ENCODE measurements around the gene INHBA. TPM values are rescaled to one million over a fixed set of nuclear protein-coding genes. Genes with fewer than 3 reads are reported as not detected.

INHBA gene
- total RNA-seq, 3 donors from 2014 or later (not counting 1 experiment from before 2014, with no cell fraction given): 0.65 TPM; not detected in 2

DNA sequence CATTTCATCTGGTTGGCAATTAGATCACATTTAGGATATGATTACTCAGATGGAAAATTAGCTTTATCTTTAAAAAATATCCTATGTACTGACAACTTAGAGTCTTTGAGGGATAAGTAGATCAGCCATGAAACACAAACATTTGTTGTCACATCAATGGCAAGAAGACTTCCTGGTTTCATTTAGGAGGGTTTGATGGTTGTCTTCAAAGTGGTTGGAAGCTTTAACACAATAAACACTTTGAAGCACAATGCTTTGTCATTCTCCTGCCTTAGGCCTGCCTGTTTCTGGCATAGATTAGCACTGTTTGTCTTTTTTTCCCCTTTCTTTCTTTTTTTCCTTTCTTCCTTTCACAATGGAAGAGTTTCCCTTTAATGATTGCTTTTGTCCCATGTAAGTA lies 20.5 kb downstream of the INHBA start:
- no peaks in the 10 kb centered on the region for H3K4me1 ChIP-seq (ENCODE audit: control insufficient read depth, insufficient read depth, low read length)
- Mint-ChIP-seq H3K4me1 (no peaks in the 10 kb centered on the region), H3K9me3 (no peaks in the 10 kb centered on the region), H3K27me3 (ENCODE audit: low read depth in 2 of 2) (no peaks in the 10 kb centered on the region), H3K27ac (no peak overlapping the region), H3K4me3 (no peak overlapping the region), H3K36me3 (no peaks in the 10 kb centered on the region)
- H3K27ac ChIP-seq (ENCODE audit: low read length): no peak overlapping the region
- H3K36me3 ChIP-seq (ENCODE audit: control insufficient read depth, insufficient read depth, low read length): no peaks in the 10 kb centered on the region
- no peak for DNase-seq
- no peaks in the 10 kb centered on the region for H3K27me3 ChIP-seq (ENCODE audit: control insufficient read depth, insufficient read depth, low read length)
- no peak overlapping the region for H3K4me3 ChIP-seq (ENCODE audit: low read length)
- TF ChIP-seq, protein P1, sequence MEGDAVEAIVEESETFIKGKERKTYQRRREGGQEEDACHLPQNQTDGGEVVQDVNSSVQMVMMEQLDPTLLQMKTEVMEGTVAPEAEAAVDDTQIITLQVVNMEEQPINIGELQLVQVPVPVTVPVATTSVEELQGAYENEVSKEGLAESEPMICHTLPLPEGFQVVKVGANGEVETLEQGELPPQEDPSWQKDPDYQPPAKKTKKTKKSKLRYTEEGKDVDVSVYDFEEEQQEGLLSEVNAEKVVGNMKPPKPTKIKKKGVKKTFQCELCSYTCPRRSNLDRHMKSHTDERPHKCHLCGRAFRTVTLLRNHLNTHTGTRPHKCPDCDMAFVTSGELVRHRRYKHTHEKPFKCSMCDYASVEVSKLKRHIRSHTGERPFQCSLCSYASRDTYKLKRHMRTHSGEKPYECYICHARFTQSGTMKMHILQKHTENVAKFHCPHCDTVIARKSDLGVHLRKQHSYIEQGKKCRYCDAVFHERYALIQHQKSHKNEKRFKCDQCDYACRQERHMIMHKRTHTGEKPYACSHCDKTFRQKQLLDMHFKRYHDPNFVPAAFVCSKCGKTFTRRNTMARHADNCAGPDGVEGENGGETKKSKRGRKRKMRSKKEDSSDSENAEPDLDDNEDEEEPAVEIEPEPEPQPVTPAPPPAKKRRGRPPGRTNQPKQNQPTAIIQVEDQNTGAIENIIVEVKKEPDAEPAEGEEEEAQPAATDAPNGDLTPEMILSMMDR (IDR thresholded peaks at IDR 0.05): no peak
- ATAC-seq: no peak
- intact Hi-C loops (cut with micrococcal nuclease): no loop called here
- H3K9me3 ChIP-seq (ENCODE audit: control insufficient read depth, insufficient read depth, low read length): no peaks in the 10 kb centered on the region

DNA sequence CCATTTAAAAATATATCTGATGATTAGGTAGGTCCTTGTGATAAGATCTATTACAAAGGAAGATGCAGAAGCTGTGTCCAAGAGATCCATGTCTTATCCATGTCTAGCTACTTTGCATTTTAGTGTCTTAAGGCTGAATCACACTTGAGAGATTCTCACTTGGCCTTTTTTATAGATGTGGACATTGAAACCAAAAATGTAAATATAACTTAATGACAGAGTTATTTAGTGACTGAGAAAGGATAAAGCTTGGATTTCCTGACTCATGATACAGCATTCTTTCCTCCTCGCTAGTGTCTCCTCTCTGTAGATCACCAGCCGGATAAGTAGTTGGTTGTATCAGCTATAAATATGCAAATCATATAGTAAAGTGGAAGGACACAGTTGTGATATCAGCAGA lies 23.3 kb downstream of the INHBA start:
- no peak overlapping the region for H3K27ac ChIP-seq (ENCODE audit: low read length)
- no peaks in the 10 kb centered on the region for H3K4me1 ChIP-seq (ENCODE audit: control insufficient read depth, insufficient read depth, low read length)
- no peaks in the 10 kb centered on the region for H3K9me3 Mint-ChIP-seq
- H3K4me3 Mint-ChIP-seq: no peak overlapping the region
- no peaks in the 10 kb centered on the region for H3K27me3 Mint-ChIP-seq (ENCODE audit: low read depth in 2 of 2)
- no peaks in the 10 kb centered on the region for H3K27me3 ChIP-seq (ENCODE audit: control insufficient read depth, insufficient read depth, low read length)
- no CpG with 5 or more reads among the region's 2 CpGs for WGBS (ENCODE audit: insufficient coverage)
- H3K4me1 Mint-ChIP-seq: no peaks in the 10 kb centered on the region
- intact Hi-C loops (cut with micrococcal nuclease): no loop called here
- H3K36me3 ChIP-seq (ENCODE audit: control insufficient read depth, insufficient read depth, low read length): no peaks in the 10 kb centered on the region
- no peak for DNase-seq
- no peak overlapping the region for H3K4me3 ChIP-seq (ENCODE audit: low read length)
- TF ChIP-seq, protein P1 (IDR thresholded peaks at IDR 0.05): no peak
- H3K27ac Mint-ChIP-seq: no peak overlapping the region
- no peaks in the 10 kb centered on the region for H3K9me3 ChIP-seq (ENCODE audit: control insufficient read depth, insufficient read depth, low read length)
- ATAC-seq: no peak
- H3K36me3 Mint-ChIP-seq: no peaks in the 10 kb centered on the region

DNA sequence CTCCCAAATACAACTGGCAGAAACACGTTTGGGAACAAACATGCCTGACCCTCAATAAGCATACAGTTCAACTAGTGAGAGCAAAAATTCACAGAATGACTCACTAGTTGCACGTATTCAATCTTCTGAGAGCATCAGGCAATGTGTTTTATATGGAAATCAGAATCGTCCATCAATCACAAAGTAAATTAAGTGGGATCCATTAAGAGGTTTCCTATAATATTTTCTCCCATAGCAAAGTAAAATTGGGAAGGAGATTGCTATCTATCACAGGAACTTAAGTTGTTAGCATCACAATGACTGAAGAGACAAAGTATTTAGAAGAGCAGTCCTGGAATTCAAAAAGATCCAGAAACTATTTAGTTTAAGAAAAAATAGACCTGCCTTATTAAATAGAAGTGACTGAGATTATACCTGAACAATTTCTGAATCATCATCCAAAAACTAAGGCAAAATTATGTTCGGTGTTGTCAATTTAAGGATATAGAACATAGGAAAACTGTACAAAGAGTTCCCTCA lies 28.3 kb downstream of the INHBA start:
- no peak overlapping the region for H3K27ac Mint-ChIP-seq
- no peaks in the 10 kb centered on the region for H3K4me1 Mint-ChIP-seq
- DNase-seq (no peak), ATAC-seq (no peak)
- H3K4me3 Mint-ChIP-seq: no peak overlapping the region
- peaks cover 0 to 5% of the 10 kb centered on the region in 2 donors for H3K9me3 Mint-ChIP-seq
- WGBS (ENCODE audit: insufficient coverage): 86% methylated on average over 2 of the region's 4 CpGs
- TF ChIP-seq, protein P1 (IDR thresholded peaks at IDR 0.05): no peak
- no peaks in the 10 kb centered on the region for H3K27me3 Mint-ChIP-seq (ENCODE audit: low read depth in 2 of 2)
- intact Hi-C loops (cut with micrococcal nuclease): no loop called here
- Histone ChIP-seq H3K27ac (ENCODE audit: low read length) (no peak overlapping the region), H3K9me3 (ENCODE audit: control insufficient read depth, insufficient read depth, low read length) (no peaks in the 10 kb centered on the region), H3K36me3 (ENCODE audit: control insufficient read depth, insufficient read depth, low read length) (no peaks in the 10 kb centered on the region), H3K4me3 (ENCODE audit: low read length) (no peak overlapping the region), H3K4me1 (ENCODE audit: control insufficient read depth, insufficient read depth, low read length) (no peaks in the 10 kb centered on the region), H3K27me3 (ENCODE audit: control insufficient read depth, insufficient read depth, low read length) (no peaks in the 10 kb centered on the region)
- no peaks in the 10 kb centered on the region for H3K36me3 Mint-ChIP-seq

DNA sequence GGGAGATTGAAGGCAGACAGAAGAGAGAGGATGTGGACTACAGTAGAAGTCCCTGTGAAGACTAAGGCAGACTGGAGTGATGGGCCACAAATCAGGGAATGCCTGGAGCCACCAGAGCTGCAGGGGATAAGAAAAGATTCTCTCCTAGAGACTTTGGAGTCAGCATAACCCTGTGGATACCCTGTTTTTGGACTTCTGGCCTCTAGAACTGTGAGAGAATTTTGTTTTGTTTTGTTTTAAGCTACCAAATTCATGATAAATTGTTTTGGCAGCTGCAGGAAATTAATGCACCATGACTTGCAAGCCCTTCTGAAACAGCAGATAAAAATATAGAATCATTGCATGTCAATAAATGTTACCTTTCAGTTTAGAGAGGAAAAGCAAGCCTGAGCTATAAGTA lies 41.3 kb downstream of the INHBA start:
- intact Hi-C loops (cut with micrococcal nuclease): no loop called here
- Mint-ChIP-seq H3K36me3 (no peaks in the 10 kb centered on the region), H3K4me3 (no peak overlapping the region), H3K9me3 (peaks cover 3 to 6% of the 10 kb centered on the region in 2 donors), H3K27ac (no peak overlapping the region), H3K4me1 (no peaks in the 10 kb centered on the region), H3K27me3 (ENCODE audit: low read depth in 2 of 2) (no peaks in the 10 kb centered on the region)
- TF ChIP-seq, protein P1 (IDR thresholded peaks at IDR 0.05): no peak
- Histone ChIP-seq H3K27me3 (ENCODE audit: control insufficient read depth, insufficient read depth, low read length) (no peaks in the 10 kb centered on the region), H3K36me3 (ENCODE audit: control insufficient read depth, insufficient read depth, low read length) (no peaks in the 10 kb centered on the region), H3K4me1 (ENCODE audit: control insufficient read depth, insufficient read depth, low read length) (no peaks in the 10 kb centered on the region), H3K9me3 (ENCODE audit: control insufficient read depth, insufficient read depth, low read length) (no peaks in the 10 kb centered on the region), H3K4me3 (ENCODE audit: low read length) (no peak overlapping the region), H3K27ac (ENCODE audit: low read length) (no peak overlapping the region)
- DNase-seq (no peak), ATAC-seq (no peak)
